Heart left ventricle (tissue), 16 donors: ENCODE measurements around the gene TBRG1. TPM values are rescaled to one million over a fixed set of nuclear protein-coding genes. Genes with fewer than 3 reads are reported as not detected.

Source experiments
- ATAC-seq, 4 donors: fragments of 200-7000 bp; cut with Tn5 transposase; one replicate each; pipeline ENCODE4 v1.9.1; 2020 to 2022; ENCODE audit warnings: moderate library complexity in 4 of 4, mild to moderate bottlenecking in 3 of 4, moderate number of reproducible peaks in 1 of 4
- DNase-seq, 5 donors: peaks; one replicate each; pipeline ENCODE4 v3.0.0-alpha.2; 2020
- H3K27ac ChIP-seq, 12 donors: fragments of 200-600 bp; sonication (generic) in 4 of 12; one replicate each; pipeline versions ENCODE4 v1.5.0 to v1.8.0; 2016 to 2022; ENCODE audit warnings: mild to moderate bottlenecking in 2 of 12
- H3K27me3 ChIP-seq, 9 donors: fragments of 200-600 bp; sonication (generic) in 2 of 9; one replicate each; pipeline versions ENCODE4 v1.5.1 to v1.8.0; 2016 to 2022; ENCODE audit warnings: mild to moderate bottlenecking in 3 of 9
- H3K36me3 ChIP-seq, 9 donors: fragments of 200-600 bp; sonication (generic) in 2 of 9; one replicate each; pipeline versions ENCODE4 v1.5.0 to v1.8.0; 2018 to 2022; ENCODE audit warnings: mild to moderate bottlenecking in 2 of 9
- H3K4me1 ChIP-seq, 12 donors: fragments of 200-600 bp; sonication (generic) in 4 of 12; one replicate each; pipeline versions ENCODE4 v1.5.0 to v1.8.0; 2016 to 2022; ENCODE audit warnings: mild to moderate bottlenecking in 3 of 12
- H3K4me3 ChIP-seq, 12 donors: fragments of 200-600 bp; sonication (generic) in 4 of 12; one replicate each; pipeline versions ENCODE4 v1.5.0 to v1.8.0; 2017 to 2022; ENCODE audit warnings: mild to moderate bottlenecking in 9 of 12, moderate library complexity in 4 of 12
- H3K9me3 ChIP-seq, 12 donors: fragments of 200-600 bp; sonication (generic) in 4 of 12; one replicate each; pipeline versions ENCODE4 v1.5.0 to v1.8.0; 2016 to 2022; ENCODE audit warnings: mild to moderate bottlenecking in 1 of 12
- POLR2A ChIP-seq, 2 donors: fragments of 450-650 bp; IDR thresholded peaks; one replicate each; pipeline ENCODE4 v1.6.1; 2017; ENCODE audit warnings: antibody characterized with exemption in 2 of 2, mild to moderate bottlenecking in 2 of 2, moderate library complexity in 2 of 2
- WGBS, 4 donors: extraction: QIAGEN DNeasy Blood & Tissue Kit in 2 of 4; methylation state at CpG; one replicate each; pipeline versions ENCODE4 v1.1.5 to v1.1.7; 2013 to 2018; 5-methylcytosine and 5-hydroxymethylcytosine counted together
- intact Hi-C, 10 donors: fragments of 100-400 bp; cut with DNase I; formaldehyde crosslinking; loops; one replicate each; pipeline versions ENCODE4 v1.11.1 to v1.14.2; 2022
- polyA plus RNA-seq, 2 donors: library from polyadenylated mRNA; stranded (reverse); fragments of 200-250 nt; gene quantifications; one replicate each; pipeline ENCODE4 v1.2.3, GENCODE V29; 2013
- total RNA-seq, 9 donors: library from RNA; depleted of rRNA in 2 of 9; stranded (reverse); fragments of >200 nt in 2 of 9; fragmentation: NEBNext Ultra II Directional in 3 of 9; extraction: Animal tissue kit (Norgen Biotek cat#: 25700) in 3 of 9; gene quantifications; one replicate each; pipeline versions ENCODE4 v1.1.0 to v1.2.4, GENCODE V29; 2016 to 2023
- TF ChIP-seq, protein P1 (sequence below), 12 donors: fragments of 200-600 bp; sonication (generic) in 4 of 12; IDR thresholded peaks; one replicate each; pipeline versions ENCODE4 v1.5.0 to v1.8.0; 2018 to 2022; ENCODE audit warnings: antibody characterized with exemption in 12 of 12, mild to moderate bottlenecking in 5 of 12
- donor health status: ischemic (EF 13 %, LVEDD 7.1; RV severe dilation, severe dysfunction).
- donor health status: healthy with polysubstance abuse.
- donor health status: DM: no; HTN: yes; CAD: no.
- donor health status: DM: no; HTN: no; CAD: no.
- donor health status: ischemic (EF 25% LVEDD 6.9; RV normal size, moderate dysfunction).
- donor health status: ischemic (EF 25% LVEDD 5.7; RV mildly dilated, moderate dysfunction).
- donor health status: healthy.
- donor health status: DM: yes; HTN: yes; CAD: no.
- donor health status: ischemic (EF 35%, LVEDD 5.7; RV mildly dilated, moderate dysfunction).
- donor health status: nonischemic (EF 11% LVEDD 7.7; RV severe dilation, severe dysfunction).
- donor health status: DM: yes; HTN: yes; CAD: no.
- donor health status: PGD.
- donor health status: ischemic (EF 29% LVEDD 5.4; RV normal size, mild dysfunction).
- donor health status: nonischemic (EF 23%, LVEDD 6.1; RV moderate dilation, normal function).

Gene TBRG1
- total and polyA plus RNA-seq, 11 donors, result 12.0 to 27.2 (median 19.8) TPM

DNA sequence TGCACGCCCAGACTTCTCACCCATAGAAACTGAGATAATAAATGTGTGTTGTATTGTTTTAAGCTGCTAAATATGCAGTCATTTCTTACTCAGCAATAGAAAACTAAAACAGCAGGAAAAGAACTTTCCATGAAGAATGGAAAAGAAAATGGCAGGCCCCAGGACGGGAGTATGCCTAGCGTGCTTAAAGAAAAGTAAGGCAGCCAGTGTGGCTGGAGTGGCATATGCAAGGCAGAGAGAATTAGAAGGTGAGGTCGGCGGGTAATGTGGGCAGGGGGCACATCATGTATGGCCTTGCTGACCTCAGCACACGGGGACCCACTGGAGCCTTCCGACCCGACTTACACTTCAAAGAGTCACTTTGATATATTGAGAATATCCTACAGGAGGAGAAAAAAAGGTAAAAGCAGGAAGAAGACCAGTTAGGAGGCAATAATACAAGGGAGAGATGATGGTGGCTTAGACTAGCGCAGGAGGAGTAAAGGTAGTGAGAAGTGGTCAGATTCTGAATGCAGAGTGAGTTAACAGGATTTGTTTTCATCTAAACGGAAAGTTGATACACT is 20.5 kb downstream of the TBRG1 start:
- TF ChIP-seq, protein P1, sequence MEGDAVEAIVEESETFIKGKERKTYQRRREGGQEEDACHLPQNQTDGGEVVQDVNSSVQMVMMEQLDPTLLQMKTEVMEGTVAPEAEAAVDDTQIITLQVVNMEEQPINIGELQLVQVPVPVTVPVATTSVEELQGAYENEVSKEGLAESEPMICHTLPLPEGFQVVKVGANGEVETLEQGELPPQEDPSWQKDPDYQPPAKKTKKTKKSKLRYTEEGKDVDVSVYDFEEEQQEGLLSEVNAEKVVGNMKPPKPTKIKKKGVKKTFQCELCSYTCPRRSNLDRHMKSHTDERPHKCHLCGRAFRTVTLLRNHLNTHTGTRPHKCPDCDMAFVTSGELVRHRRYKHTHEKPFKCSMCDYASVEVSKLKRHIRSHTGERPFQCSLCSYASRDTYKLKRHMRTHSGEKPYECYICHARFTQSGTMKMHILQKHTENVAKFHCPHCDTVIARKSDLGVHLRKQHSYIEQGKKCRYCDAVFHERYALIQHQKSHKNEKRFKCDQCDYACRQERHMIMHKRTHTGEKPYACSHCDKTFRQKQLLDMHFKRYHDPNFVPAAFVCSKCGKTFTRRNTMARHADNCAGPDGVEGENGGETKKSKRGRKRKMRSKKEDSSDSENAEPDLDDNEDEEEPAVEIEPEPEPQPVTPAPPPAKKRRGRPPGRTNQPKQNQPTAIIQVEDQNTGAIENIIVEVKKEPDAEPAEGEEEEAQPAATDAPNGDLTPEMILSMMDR (IDR thresholded peaks at IDR 0.05), result no peak
- no peak for TF ChIP-seq POLR2A (IDR thresholded peaks at IDR 0.05)
- H3K9me3 ChIP-seq, result no peaks in the 10 kb centered on the region
- WGBS, 4 donors, result 88 to 91% (median 90%) methylated on average over 10 of the region's 10 CpGs
- intact Hi-C loops, result loop anchor here in 3 of 10 donors (5.0 kb wide), 1 partner anchor 194 kb away; no protein-coding TSS in a partner anchor
- no peak overlapping the region for H3K4me3 ChIP-seq
- peaks cover 0 to 12% (median 2%) of the 10 kb centered on the region in 12 donors for H3K4me1 ChIP-seq
- no peaks in the 10 kb centered on the region for H3K27me3 ChIP-seq
- ATAC-seq, result no peak
- no peak overlapping the region for H3K27ac ChIP-seq
- H3K36me3 ChIP-seq, result peaks cover 0 to 29% (median 20%) of the 10 kb centered on the region in 9 donors
- no peak for DNase-seq

DNA sequence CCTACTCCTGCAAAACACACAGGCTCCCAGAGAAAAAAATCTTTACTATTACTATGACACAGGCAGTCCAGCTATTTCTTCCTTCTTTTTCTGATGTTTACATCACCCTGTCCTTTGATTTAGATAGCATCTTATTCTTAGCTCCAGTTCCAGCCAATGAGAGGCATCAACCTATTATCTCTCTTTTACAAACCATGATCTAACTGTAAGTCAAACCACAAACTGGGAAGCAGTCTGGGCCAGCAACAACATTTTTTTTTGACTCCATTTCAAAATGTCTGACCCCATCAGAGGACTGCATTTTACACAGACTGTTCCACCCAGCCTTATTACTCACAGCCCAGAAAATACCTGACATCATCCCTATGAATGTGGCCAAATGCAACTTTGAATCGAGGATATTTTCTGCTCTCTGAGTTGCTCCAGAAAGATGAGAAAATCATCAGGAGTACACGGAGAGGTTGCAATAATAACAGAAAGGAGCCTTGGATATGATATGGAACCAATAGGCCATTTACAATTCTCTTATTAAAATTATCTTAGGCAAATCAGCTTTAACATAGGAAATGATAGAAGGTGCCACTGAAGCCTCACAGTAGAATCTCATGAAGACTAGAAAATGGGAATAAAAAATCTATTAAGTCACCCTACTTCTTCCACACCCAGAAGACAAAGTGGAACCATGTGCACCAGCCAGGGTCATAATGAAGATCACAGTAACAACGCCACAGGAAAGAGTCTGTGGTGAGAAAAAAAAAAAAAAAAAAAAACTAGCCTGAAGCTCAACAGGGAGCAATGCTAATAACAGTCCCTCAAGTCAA is 21.2 kb downstream of the TBRG1 start:
- Histone ChIP-seq H3K4me1 (peaks cover 0 to 12% (median 2%) of the 10 kb centered on the region in 12 donors), H3K27ac (no peak overlapping the region), H3K9me3 (no peaks in the 10 kb centered on the region), H3K36me3 (peaks cover 0 to 27% (median 13%) of the 10 kb centered on the region in 9 donors), H3K4me3 (no peak overlapping the region), H3K27me3 (no peaks in the 10 kb centered on the region)
- TF ChIP-seq POLR2A (IDR thresholded peaks at IDR 0.05), result no peak
- TF ChIP-seq, protein P1 (IDR thresholded peaks at IDR 0.05), result no peak
- WGBS, 4 donors, result 29 to 44% (median 37%) methylated on average over 3 of the region's 3 CpGs
- DNase-seq, result no peak
- intact Hi-C loops, result loop anchor here in 6 of 10 donors (1.0 to 5.0 kb wide), 3 partner anchors 193 kb away; no protein-coding TSS in a partner anchor
- peak; percentile 15 to 75 (median 68) for ATAC-seq

DNA sequence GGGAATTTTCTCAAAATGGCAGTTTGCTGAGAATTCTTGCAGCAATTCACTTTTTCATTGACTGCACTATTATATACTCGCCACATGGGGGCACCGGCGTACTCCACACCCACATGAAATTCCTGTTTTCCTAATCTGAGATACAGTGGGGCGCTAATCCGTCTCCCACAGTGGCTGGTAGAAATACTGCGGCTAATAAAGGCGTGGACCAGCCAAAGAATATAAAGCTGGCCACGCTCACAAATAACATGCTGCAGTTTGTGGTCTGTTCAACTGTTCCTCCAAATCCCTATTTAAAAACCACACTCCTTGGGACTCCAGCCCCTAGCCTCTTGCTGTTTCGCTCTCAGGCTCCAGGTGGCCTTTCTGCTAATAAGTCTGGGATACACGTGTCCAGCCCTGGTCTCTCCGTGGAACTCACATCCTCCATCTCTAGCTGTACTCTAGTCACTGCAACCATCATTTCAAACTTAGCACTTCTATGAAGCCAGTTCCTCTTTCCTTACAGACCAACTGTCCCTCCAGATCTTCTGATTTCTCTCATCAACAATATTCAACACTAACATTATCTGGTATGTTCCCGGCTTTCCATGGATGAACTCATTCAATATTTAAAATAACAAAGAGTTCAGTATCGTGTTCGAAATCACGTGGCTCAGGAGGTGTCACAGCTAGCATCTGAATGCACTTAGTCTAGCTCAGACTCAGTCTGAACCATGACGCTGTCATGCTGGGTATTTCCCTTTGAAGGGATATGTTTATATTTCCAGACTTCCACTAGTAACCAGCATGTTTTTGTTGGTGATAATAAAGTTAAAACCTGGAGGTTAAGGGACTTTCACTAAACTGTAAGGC is 22.0 kb downstream of the TBRG1 start:
- no peak for TF ChIP-seq POLR2A (IDR thresholded peaks at IDR 0.05)
- TF ChIP-seq, protein P1 (IDR thresholded peaks at IDR 0.05), result peak; percentile 65 to 88 (median 81)
- no peaks in the 10 kb centered on the region for H3K9me3 ChIP-seq
- peak overlapping the region in 1 of 12 donors; percentile 35 for H3K27ac ChIP-seq
- H3K4me1 ChIP-seq, result peaks cover 0 to 12% (median 2%) of the 10 kb centered on the region in 12 donors
- 24 to 27% (median 26%) methylated on average over 16 of the region's 16 CpGs for WGBS, 4 donors
- intact Hi-C loops, result loop anchor here (1.0 to 5.0 kb wide), 4 partner anchors 188 to 193 kb away; no protein-coding TSS in a partner anchor
- peaks cover 0 to 27% (median 9%) of the 10 kb centered on the region in 9 donors for H3K36me3 ChIP-seq
- H3K27me3 ChIP-seq, result no peaks in the 10 kb centered on the region
- peak in 4 of 5 donors; percentile 33 to 45 (median 43) for DNase-seq
- ATAC-seq, result peak; percentile 58 to 88 (median 82)
- peak overlapping the region in 6 of 12 donors; percentile 0 to 40 (median 22) for H3K4me3 ChIP-seq
